ENCODE measurements around the gene TRAPPC8.

DNA sequence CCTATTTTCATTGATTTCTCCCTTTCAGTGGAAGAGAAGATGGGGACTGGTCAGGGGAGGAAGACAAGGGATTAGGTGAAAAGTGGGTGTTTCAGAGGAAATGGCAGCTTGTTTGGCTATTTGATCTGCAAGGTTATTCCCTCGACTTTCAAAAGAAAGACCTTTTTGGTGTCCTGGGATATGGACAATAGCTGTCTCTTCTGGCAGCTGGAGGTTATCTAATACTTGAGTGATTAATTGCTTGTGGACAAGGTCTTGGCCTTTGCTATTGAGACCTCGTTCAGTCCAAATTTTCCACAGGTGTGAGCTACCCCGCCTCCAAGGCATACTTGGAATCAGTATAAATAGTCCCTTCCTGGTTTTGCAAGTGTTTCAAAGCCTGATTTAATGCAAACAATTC lies 33.3 kb upstream of the TRAPPC8 start:
- TF ChIP-seq, protein P1, sequence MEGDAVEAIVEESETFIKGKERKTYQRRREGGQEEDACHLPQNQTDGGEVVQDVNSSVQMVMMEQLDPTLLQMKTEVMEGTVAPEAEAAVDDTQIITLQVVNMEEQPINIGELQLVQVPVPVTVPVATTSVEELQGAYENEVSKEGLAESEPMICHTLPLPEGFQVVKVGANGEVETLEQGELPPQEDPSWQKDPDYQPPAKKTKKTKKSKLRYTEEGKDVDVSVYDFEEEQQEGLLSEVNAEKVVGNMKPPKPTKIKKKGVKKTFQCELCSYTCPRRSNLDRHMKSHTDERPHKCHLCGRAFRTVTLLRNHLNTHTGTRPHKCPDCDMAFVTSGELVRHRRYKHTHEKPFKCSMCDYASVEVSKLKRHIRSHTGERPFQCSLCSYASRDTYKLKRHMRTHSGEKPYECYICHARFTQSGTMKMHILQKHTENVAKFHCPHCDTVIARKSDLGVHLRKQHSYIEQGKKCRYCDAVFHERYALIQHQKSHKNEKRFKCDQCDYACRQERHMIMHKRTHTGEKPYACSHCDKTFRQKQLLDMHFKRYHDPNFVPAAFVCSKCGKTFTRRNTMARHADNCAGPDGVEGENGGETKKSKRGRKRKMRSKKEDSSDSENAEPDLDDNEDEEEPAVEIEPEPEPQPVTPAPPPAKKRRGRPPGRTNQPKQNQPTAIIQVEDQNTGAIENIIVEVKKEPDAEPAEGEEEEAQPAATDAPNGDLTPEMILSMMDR (IDR thresholded peaks at IDR 0.05): no peak
- no peak for TF ChIP-seq POLR2A (IDR thresholded peaks at IDR 0.05)
